GM11168 (cell line): ENCODE measurements around the gene EMC8.

Source experiments
- in situ Hi-C: fragments of 300-500 bp; cut with MboI; formaldehyde crosslinking; loops from one replicate; pipeline ENCODE4 v1.12.0; 2022; ENCODE audit warnings: low sequenced_read_pairs; ENCODE audit not compliant: unreplicated experiment

Gene EMC8

DNA sequence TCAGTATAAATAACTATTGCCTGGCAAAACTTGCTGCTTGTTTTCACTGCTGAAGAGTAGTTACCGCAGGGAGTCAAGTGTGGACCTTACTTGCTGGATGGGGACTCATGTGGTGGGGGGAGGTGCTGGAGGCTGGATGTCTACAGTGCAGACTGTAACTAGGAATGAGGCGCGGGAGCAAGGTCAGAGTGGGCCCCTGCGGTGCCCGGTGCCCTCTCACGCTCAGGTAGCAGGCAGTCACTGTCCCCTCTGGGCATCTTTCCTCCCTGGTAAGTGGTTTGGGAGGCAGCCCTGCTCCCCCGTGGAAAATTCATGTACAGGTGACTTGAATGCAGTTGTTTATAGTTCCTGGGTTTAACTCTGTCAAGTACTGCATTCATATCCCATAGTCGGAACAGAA, 4.6 kb downstream of the EMC8 start:
- in situ Hi-C loops: no loop called here

DNA sequence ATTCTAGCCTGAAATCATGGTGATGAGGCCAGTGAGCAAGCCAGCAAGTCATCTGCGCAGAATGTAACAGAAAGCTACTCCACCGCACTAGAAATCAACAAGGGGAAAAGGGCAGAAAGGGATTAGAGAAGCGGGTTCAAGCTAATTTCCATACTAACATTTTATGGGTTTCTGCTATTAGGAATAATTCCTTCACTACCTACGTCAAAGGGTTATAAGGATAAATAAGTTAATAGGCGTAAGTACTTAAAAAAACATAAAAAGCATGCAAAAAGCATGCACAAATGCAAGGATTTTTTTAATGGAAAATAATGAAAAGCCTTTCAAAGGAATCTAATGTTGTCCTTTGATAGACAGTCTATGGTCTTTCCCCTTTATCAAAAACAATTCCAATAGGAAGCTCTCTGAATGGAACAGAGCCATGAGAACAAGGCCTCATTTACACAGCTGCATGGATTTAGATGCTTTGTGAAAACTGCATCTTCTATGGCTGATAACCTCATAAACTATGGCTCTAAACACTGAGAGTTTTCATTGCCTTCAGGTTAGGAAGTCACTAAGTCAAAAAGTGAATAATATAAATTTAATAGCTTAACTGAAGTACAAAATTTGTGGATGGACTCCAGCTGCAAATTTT, 5.6 kb downstream of the EMC8 start:
- in situ Hi-C loops: no loop called here

DNA sequence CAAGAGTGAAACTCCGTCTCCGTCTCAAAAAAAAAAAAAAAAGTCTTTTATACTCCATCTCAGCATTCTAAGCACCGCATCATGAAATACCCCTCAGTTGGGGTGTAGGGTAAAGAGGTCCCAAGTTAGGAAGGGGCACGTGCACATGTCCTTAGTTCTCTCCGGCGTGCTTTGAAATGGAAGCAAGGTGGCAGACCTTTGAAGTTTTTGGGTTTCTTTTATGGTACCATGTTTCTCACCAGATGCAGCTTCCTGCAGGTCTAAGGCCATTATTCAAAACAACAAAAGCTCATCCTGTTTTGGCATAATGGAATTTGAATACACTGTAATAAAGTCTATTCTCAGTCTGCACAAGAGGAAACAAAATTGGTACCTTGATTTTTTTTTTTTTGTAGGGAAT, 9.6 kb downstream of the EMC8 start:
- in situ Hi-C loops: no loop called here

- in situ Hi-C loops: no loop called here
Measured at GRCh38 chr16:85788819-85789218, 10.5 kb downstream of the EMC8 start.

GRCh38 chr16:85785927-85786326, 13.4 kb downstream of the EMC8 start:
- in situ Hi-C loops: no loop called here

- in situ Hi-C loops: no loop called here
Measured at GRCh38 chr16:85784813-85785212, 14.5 kb downstream of the EMC8 start.

DNA sequence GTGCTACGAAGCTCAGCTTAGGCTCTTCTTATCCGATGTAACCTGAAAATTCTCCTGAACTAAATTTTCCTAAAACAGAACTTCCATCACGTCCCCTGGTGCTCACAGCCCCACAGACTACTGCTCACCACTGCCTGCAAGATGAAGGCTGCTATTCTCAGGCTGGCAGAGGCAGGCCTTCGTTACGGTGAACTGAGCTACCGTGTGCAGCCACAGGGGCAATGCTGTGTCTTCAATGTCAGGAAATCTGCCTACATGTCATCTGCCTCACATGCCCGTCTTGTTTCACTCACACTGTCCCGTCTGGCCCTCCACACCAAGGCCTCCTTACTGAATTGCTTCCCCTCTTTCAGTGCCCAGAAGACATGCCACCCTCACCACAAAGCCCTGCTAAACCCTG, 15.9 kb downstream of the EMC8 start:
- in situ Hi-C loops: no loop called here

DNA sequence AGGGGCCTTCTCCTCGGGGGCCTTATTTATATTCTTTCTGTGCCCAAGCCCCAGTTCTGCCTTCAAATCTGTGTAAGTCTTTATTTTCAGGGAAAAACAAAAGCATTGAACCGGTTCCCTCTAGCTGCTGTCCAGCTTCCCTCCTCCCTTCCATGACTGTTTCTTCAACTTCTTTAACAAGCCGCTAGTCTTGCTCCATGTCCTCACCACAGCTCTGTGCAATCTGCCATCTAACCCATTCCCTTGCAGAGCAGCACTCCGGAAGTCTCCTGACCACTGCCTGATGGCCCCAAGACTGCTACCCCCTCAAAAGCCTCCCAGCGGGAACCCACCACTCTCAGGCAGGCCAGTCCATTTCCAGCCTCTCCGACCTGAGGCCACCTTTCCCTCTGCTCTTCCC, 16.9 kb downstream of the EMC8 start:
- in situ Hi-C loops: no loop called here

- in situ Hi-C loops: no loop called here
Measured at GRCh38 chr16:85781695-85782370, 17.5 kb downstream of the EMC8 start.

DNA sequence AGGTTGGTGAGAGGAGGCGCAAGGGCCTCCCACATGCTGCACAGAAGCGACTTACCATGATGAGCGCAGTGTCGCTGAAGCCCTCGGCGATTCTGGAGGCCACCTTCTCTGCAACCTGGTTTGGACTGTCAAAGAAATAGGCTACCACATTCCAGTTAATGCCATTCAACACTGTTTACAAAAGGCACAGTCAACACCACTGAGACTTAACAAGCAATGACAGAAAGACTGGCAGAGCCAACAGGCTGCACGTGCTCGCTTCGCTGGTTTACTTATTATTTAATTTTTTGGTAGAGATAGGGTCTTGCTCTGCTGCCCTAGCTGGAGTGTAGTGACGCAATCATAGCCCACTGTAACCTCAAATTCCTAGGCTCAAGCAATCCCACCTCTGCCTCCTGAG, 18.2 kb downstream of the EMC8 start:
- in situ Hi-C loops: no loop called here

DNA sequence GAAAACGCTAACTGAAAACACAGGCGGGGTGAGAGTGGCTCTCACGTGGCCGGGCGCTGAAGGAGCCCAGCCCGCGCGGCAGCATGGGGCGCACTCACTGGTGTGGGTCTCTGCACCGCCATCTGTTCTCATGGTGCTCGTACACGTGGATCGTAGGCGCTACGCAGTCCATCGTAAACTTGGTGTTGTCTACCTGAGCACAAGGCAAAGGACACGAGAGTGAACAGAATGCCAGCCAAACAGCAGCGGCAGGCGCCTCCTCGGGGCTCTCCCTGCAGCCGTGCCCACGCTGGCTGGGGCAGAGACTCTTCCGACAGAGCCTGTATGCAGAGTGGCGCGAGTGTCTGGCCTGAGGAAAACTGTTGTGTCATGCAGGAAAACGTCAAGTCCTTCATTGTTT, 19.1 kb downstream of the EMC8 start:
- in situ Hi-C loops: no loop called here

DNA sequence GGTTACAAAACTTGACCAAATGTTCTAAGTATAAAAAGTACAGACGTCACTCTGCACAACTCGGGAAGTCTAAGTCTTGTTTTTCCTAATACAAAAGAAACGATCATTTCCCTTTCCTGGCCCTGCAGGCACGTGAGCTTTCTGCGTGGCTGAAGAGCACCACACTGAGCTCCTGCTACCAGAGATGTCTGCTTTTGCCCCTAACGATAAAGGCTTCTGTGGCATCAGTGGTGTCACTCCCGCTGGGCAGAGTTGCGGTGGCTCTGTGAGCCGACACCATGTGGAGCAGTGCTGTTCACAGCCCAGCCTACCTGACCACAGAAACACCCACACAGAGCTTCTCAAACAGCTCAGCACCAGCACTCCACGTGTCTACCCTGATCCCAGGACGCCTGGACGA, 20.5 kb downstream of the EMC8 start:
- in situ Hi-C loops: no loop called here

- in situ Hi-C loops: no loop called here
Measured at GRCh38 chr16:85777583-85778310, 21.6 kb downstream of the EMC8 start.

- in situ Hi-C loops: no loop called here
Measured at GRCh38 chr16:85774811-85775210, 24.5 kb downstream of the EMC8 start.

DNA sequence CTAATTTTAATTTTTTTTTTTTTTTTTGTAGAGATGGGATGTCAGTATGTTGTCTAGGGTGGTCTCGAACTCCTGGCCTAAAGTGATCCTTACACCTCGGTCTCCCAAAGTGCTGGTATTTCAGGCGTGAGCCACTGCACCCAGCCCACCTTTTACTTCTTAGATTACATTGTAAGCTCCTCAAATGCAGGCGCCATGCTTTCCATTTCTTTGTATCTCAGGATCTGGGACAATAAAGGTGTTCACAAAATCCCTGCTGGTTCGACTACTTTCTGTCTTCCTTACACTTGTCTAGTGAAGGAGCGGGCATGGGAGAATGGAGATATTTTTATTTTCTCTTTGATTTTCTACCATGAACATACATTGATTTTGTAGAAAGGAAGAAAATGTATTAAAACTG, 25.2 kb downstream of the EMC8 start:
- in situ Hi-C loops: no loop called here

- in situ Hi-C loops: no loop called here
Measured at GRCh38 chr16:85773044-85773443, 26.3 kb downstream of the EMC8 start.

GRCh38 chr16:85770741-85771140, 28.6 kb downstream of the EMC8 start:
- in situ Hi-C loops: no loop called here

GRCh38 chr16:85768199-85768598, 31.1 kb downstream of the EMC8 start:
- in situ Hi-C loops: no loop called here

DNA sequence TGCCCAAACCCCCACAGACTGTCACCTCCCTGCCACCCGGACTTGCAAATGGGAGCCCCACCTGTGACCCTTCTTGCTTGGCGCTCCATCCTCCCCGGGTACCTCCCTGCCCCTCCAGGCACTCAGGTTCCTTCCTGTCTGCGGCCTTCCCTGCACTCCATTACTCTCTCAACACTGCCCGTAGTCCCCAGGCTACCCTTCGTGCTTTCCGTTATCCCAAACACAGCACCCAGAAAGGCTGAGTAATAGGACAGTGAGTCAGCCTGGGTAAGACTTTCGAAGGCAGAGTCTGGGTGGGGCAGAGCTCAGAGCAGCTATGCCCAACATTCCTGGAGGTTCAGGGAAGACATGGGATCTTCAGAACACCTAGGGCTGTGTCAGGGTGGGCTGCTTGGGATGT, 31.8 kb downstream of the EMC8 start:
- in situ Hi-C loops: no loop called here

GRCh38 chr16:85765767-85766166, 33.6 kb downstream of the EMC8 start:
- in situ Hi-C loops: no loop called here

DNA sequence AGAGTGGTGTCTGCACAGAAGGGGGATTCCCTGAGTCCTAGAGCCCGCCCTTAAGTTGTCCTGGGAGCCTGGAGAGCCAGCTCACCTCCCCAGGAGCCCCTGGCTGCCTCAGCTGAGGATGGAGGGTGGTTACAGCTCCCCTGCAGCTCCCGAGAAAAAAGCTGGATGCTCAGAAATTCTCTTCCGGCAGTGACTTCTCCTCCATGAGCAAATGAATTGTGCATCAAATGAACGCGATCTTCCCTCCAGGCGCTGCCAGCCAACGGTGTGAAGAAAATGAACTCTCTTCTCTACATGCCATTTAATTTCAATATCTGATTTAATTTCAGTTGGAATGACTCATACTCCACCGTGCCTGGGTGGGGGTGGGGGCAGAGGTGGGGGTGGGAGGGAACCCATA, 34.1 kb downstream of the EMC8 start:
- in situ Hi-C loops: no loop called here

GRCh38 chr16:85763616-85764015, 35.7 kb downstream of the EMC8 start:
- in situ Hi-C loops: no loop called here
